ENCODE results near the gene CCNE1. TPM values are rescaled to one million over a fixed set of nuclear protein-coding genes. Genes with fewer than 3 reads are reported as not detected.
A peak's percentile ranks its signal among the peaks of the same experiment; 100 is the strongest.

The CCNE1 gene
- total RNA-seq, 1 donor from 2014 or later = not detected

DNA sequence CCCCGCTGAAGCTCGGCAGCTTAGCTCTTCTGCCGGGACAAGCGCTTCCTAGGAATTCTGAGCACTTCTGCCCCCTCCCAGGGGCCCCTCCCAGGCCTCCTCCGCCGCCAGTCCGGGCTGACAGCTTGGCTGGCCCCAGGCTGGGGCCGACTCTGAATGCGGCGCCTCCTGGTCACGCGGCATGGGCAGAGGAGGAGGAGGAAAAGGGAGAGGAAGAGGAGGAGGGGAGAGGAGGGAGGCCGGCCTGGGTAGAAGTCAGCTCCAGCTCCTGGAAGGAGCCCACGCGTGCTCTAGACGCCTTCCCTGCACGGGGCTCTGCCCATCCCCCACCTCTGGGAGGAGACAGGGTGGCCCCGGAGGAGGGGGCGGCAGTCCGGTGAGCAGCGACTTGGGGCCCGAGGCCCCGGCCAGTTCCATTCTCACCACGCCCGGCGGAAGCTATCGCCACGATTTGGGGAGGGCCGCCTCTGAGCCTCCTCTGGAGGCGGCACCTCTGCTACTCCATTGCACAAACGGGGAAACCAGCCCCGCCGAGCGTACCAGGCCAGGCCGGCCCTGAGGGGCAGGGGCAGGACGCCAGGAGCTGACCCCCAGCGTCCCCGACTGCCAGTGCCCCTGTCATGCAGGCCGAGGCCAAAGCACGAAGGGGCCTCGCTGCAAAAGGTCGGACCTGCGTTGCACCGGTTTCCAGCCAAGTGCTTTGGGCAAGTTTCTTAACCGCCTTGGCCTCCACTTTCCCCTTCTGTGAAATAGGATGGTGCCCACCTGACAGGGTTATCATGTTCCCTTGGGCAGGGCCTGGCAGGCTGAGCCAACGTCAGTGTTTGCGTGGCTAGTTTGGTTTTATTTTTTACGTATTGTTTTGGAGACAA is 31.6 kb downstream of the CCNE1 start:
- Histone ChIP-seq H3K4me1 (peaks cover 5 to 9% of the 10 kb centered on the region in 2 donors), H3K9me3 (no peaks in the 10 kb centered on the region), H3K27me3 (no peaks in the 10 kb centered on the region), H3K36me3 (no peaks in the 10 kb centered on the region), H3K4me3 (peak overlapping the region; percentile 66 to 88), H3K27ac (no peak overlapping the region)
- TF ChIP-seq CTCF (IDR thresholded peaks at IDR 0.05) = no peak
- intact Hi-C loops (cut with DNase I) = loop anchor here (1.0 to 2.0 kb wide), 3 partner anchors 32 to 237 kb away; partner anchors contain the start of genes CCNE1, POP4 and URI1
- no peak for DNase-seq (ENCODE audit: low spot score in 2 of 2)

- Histone ChIP-seq H3K9me3 (no peaks in the 10 kb centered on the region), H3K36me3 (no peaks in the 10 kb centered on the region), H3K4me3 (peak overlapping the region; percentile 66 to 88), H3K27ac (peak overlapping the region; percentile 27 to 74), H3K4me1 (peaks cover 5 to 9% of the 10 kb centered on the region in 2 donors), H3K27me3 (no peaks in the 10 kb centered on the region)
- DNase-seq (ENCODE audit: low spot score in 2 of 2) = peak; percentile 55 to 92
- intact Hi-C loops (cut with DNase I) = loop anchor here (1.0 to 2.0 kb wide), 3 partner anchors 34 to 239 kb away; partner anchors contain the start of genes CCNE1, POP4 and URI1
- no peak for TF ChIP-seq CTCF (IDR thresholded peaks at IDR 0.05)
Observed at GRCh38 chr19:29844891-29845573, 33.2 kb downstream of the CCNE1 start.

GRCh38 chr19:29845574-29846176 is 33.9 kb downstream of the CCNE1 start:
- Histone ChIP-seq H3K4me3 (peak overlapping the region; percentile 66 to 88), H3K9me3 (no peaks in the 10 kb centered on the region), H3K27me3 (no peaks in the 10 kb centered on the region), H3K36me3 (no peaks in the 10 kb centered on the region), H3K27ac (no peak overlapping the region), H3K4me1 (peaks cover 5 to 9% of the 10 kb centered on the region in 2 donors)
- no peak for TF ChIP-seq CTCF (IDR thresholded peaks at IDR 0.05)
- intact Hi-C loops (cut with DNase I) = loop anchor here (2.0 kb wide), 1 partner anchor 97 kb away; the partner anchor contains the start of gene URI1
- no peak for DNase-seq (ENCODE audit: low spot score in 2 of 2)

DNA sequence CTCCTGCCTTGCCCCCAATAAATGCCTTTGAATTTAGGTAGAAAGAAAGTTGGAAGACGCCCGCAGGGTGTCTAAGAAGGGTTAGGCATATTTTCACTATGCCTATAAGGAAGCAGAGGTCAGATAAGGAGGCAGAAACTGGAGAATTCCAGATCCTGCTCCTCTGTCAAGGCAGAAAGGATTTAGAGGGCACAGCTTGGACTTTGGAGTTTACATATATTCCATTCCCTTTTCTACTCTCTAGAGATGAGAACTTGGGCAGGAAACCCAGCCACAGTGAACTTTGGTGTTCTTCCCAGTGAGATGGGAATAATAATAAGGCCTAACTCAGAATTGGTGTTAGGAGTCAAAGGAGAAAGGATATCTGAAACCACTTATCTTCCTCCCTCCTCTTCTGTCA is 37.4 kb downstream of the CCNE1 start:
- intact Hi-C loops (cut with DNase I) = no loop called here
- H3K9me3 ChIP-seq = no peaks in the 10 kb centered on the region
- DNase-seq (ENCODE audit: low spot score in 2 of 2) = no peak
- H3K4me1 ChIP-seq = peaks cover 0 to under 1% of the 10 kb centered on the region in 2 donors
- no peak overlapping the region for H3K27ac ChIP-seq
- no peaks in the 10 kb centered on the region for H3K36me3 ChIP-seq
- H3K4me3 ChIP-seq = no peak overlapping the region
- no peak for TF ChIP-seq CTCF (IDR thresholded peaks at IDR 0.05)
- H3K27me3 ChIP-seq = no peaks in the 10 kb centered on the region

DNA sequence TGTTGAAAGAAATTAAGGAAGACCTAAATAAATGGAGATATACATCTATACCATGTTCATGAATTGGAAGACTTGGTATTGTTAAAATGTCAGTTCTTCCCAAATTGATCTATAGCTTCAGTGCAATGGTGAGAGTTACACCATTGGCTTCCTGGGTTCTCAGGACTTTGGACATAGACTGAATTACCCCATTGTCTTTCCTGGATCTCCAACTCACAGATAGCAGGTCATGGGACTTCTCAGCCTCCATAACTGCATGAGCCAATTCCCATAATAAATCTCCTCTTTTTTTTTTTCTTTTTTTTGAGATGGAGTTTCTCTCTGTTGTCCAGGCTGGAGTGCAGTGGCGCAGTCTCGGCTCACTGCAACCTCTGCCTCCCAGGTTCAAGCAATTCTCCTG is 38.7 kb downstream of the CCNE1 start:
- intact Hi-C loops (cut with DNase I) = no loop called here

More for the DNA sequence above, 38.7 kb downstream of the CCNE1 start:
- Histone ChIP-seq H3K4me1 (no peaks in the 10 kb centered on the region), H3K27me3 (no peaks in the 10 kb centered on the region), H3K36me3 (no peaks in the 10 kb centered on the region), H3K4me3 (no peak overlapping the region), H3K27ac (no peak overlapping the region), H3K9me3 (no peaks in the 10 kb centered on the region)
- DNase-seq (ENCODE audit: low spot score in 2 of 2) = no peak
- TF ChIP-seq CTCF (IDR thresholded peaks at IDR 0.05) = no peak
